Esophagus squamous epithelium (tissue), 4 donors: ENCODE data around the gene PARM1.

ENCODE experiments used
- CTCF ChIP-seq, 6 experiments: fragments of 450-650 bp in 4 of 6; fragments of 200-600 bp in 2 of 6; sonication (generic) in 2 of 6; IDR thresholded peaks; one replicate each; pipeline ENCODE4 v1.5.1; 2016 to 2019; ENCODE audit warnings: antibody characterized with exemption in 6 of 6, mild to moderate bottlenecking in 4 of 6, moderate library complexity in 4 of 6
- POLR2A ChIP-seq, 4 donors: fragments of 450-650 bp; IDR thresholded peaks; one replicate each; pipeline ENCODE4 v1.6.1; 2017; ENCODE audit warnings: antibody characterized with exemption in 4 of 4, mild to moderate bottlenecking in 4 of 4, moderate library complexity in 3 of 4

- TF ChIP-seq CTCF (IDR thresholded peaks at IDR 0.05) = no peak
- no peak for TF ChIP-seq POLR2A (IDR thresholded peaks at IDR 0.05)
These were observed 66.9 kb downstream of the PARM1 start for GRCh38 chr4:74999714-75000309.
